C4-2B (cell line): ENCODE data around the gene UBL4A.

Experiments
- ZFX ChIP-seq: fragments of 450-650 bp; IDR thresholded peaks from 2 replicates; pipeline ENCODE4 v1.6.1; 2017
- TF ChIP-seq, protein P1 (sequence below): fragments of 450-650 bp; conservative IDR thresholded peaks from 2 replicates; pipeline ENCODE4 v1.5.1; 2017; ENCODE audit warnings: mild to moderate bottlenecking

DNA sequence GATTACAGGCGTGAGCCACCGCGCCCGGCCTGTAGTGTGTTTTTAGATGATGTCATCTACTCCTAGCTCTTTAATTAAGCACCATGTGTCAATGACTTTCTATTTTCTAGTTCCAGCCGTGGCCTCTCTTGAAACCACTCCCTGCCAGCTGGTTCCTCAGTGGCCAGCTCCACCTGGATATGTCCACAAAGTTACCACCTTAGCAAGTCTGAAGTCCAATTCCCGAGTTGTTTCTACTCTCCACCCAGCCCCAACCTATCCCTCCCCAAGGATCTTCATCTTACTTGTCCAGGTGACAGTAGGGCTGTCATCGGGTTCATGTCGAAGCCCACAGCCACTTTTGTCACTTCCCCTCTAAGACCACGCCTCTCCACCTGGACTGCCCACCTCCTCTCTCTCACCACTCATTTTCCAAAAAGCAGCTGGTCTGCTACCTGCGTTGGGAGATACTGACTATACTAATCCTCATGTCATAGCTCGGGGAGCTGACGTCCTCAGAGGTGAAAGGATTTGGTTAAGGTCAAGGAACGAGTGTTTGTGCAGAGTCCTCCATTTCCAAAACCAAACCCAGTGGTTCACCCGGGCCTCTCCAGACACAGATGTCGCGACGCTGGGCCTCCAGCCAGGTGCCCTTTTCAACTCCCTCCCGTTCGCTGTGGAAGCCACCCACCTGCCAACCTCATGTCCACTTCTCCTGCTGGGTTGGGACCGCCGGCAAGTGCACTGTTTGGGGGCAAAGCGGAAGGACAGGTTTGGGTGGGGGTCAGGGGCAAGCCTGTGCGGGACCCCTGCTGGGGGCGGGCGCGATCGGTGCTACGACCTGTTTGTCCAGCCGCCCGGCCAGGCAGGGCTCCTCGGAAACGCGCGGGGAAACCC, 28.9 kb upstream of the UBL4A start:
- TF ChIP-seq, protein P1, sequence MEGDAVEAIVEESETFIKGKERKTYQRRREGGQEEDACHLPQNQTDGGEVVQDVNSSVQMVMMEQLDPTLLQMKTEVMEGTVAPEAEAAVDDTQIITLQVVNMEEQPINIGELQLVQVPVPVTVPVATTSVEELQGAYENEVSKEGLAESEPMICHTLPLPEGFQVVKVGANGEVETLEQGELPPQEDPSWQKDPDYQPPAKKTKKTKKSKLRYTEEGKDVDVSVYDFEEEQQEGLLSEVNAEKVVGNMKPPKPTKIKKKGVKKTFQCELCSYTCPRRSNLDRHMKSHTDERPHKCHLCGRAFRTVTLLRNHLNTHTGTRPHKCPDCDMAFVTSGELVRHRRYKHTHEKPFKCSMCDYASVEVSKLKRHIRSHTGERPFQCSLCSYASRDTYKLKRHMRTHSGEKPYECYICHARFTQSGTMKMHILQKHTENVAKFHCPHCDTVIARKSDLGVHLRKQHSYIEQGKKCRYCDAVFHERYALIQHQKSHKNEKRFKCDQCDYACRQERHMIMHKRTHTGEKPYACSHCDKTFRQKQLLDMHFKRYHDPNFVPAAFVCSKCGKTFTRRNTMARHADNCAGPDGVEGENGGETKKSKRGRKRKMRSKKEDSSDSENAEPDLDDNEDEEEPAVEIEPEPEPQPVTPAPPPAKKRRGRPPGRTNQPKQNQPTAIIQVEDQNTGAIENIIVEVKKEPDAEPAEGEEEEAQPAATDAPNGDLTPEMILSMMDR, result no peak
- TF ChIP-seq ZFX, result no peak
